ENCODE data around the gene SCRT2. TPM values are rescaled to one million over a fixed set of nuclear protein-coding genes. Genes with fewer than 3 reads are reported as not detected.

The SCRT2 gene
- total and polyA plus RNA-seq, 5 donors from 2014 or later: not detected

DNA sequence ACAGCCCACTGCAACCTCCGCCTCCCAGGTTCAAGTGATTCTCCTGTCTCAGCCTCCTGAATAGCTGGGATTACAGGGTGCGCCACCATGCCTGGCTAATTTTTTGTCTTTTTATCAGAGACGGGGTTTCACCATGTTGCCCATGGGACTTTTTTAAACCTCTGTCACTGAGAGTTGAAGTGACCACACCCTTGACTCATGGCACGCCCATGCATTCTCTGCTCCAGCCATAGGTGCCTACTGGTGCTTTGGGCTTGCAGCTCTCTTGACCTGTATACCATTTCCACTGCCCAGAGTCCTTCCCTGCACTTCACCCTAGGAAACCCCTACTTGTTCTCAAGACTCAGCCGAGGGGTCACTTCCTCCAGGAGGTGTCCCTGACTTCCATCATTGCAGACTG is 2.4 kb upstream of the SCRT2 start:
- no peak for DNase-seq
- H3K9me3 Mint-ChIP-seq: peaks cover 0 to 7% (median 0%) of the 10 kb centered on the region in 7 donors
- Histone ChIP-seq H3K27me3 (ENCODE audit: control insufficient read depth, insufficient read depth, low read length) (peaks cover 12% of the 10 kb centered on the region), H3K9me3 (ENCODE audit: control insufficient read depth in 2 of 2, low read length in 2 of 2) (no peaks in the 10 kb centered on the region), H3K4me1 (ENCODE audit: control insufficient read depth, insufficient read depth, low read length, poor library complexity, severe bottlenecking) (peaks cover 7% of the 10 kb centered on the region), H3K27ac (ENCODE audit: insufficient read depth, low read length, poor library complexity, severe bottlenecking) (no peak overlapping the region), H3K4me3 (ENCODE audit: low read depth, low read length) (no peak overlapping the region), H3K36me3 (ENCODE audit: control insufficient read depth, insufficient read depth, low read length) (no peaks in the 10 kb centered on the region)
- peaks cover 59% of the 10 kb centered on the region for H3K27me3 Mint-ChIP-seq
- peaks cover 4% of the 10 kb centered on the region for H3K36me3 Mint-ChIP-seq
- no peak overlapping the region for H3K4me3 Mint-ChIP-seq
- H3K4me1 Mint-ChIP-seq: peaks cover 0 to 9% (median 1%) of the 10 kb centered on the region in 4 donors
- ATAC-seq (ENCODE audit: low read depth in 2 of 2): no peak
- no peak overlapping the region for H3K27ac Mint-ChIP-seq

DNA sequence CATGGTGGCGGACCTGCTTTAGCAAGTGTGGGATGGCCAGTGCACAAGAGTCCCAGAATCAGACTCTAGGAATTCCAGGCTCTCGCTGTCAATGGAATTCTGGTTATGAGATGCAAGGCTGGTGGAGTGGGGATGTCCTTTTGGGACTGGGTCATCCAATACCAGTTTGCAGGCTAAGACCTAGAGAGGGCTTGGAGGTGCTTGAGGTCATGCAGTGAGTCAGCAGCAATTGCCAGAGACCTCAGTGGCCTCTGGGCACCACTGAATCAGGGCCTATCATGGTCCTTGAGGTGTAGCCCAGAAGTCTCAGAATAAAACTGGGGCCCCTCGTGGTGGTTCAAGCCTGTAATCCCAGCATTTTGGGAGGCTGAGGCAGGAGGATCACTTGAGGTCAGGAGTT is 1.4 kb upstream of the SCRT2 start:
- H3K36me3 ChIP-seq (ENCODE audit: control insufficient read depth, insufficient read depth, low read length): no peaks in the 10 kb centered on the region
- ATAC-seq (ENCODE audit: low read depth in 2 of 2) (no peak), DNase-seq (no peak)
- H3K27ac ChIP-seq (ENCODE audit: insufficient read depth, low read length, poor library complexity, severe bottlenecking): no peak overlapping the region
- peaks cover 66% of the 10 kb centered on the region for H3K27me3 Mint-ChIP-seq
- no peak overlapping the region for H3K27ac Mint-ChIP-seq
- H3K9me3 Mint-ChIP-seq: peaks cover 0 to 5% (median 0%) of the 10 kb centered on the region in 7 donors
- no peak overlapping the region for H3K4me3 ChIP-seq (ENCODE audit: low read depth, low read length)
- peaks cover 7% of the 10 kb centered on the region for H3K4me1 ChIP-seq (ENCODE audit: control insufficient read depth, insufficient read depth, low read length, poor library complexity, severe bottlenecking)
- H3K27me3 ChIP-seq (ENCODE audit: control insufficient read depth, insufficient read depth, low read length): peaks cover 12% of the 10 kb centered on the region
- H3K36me3 Mint-ChIP-seq: peaks cover 4% of the 10 kb centered on the region
- no peaks in the 10 kb centered on the region for H3K9me3 ChIP-seq (ENCODE audit: control insufficient read depth in 2 of 2, low read length in 2 of 2)
- no peak overlapping the region for H3K4me3 Mint-ChIP-seq
- H3K4me1 Mint-ChIP-seq: peaks cover 0 to 13% (median 1%) of the 10 kb centered on the region in 4 donors

- H3K4me3 Mint-ChIP-seq: peak overlapping the region in 1 of 4 donors; percentile 60
- H3K27ac Mint-ChIP-seq: no peak overlapping the region
- H3K27ac ChIP-seq (ENCODE audit: insufficient read depth, low read length, poor library complexity, severe bottlenecking): no peak overlapping the region
- H3K4me3 ChIP-seq (ENCODE audit: low read depth, low read length): no peak overlapping the region
- peaks cover 71% of the 10 kb centered on the region for H3K27me3 Mint-ChIP-seq
- H3K27me3 ChIP-seq (ENCODE audit: control insufficient read depth, insufficient read depth, low read length): peaks cover 14% of the 10 kb centered on the region
- no peaks in the 10 kb centered on the region for H3K9me3 ChIP-seq (ENCODE audit: control insufficient read depth in 2 of 2, low read length in 2 of 2)
- H3K36me3 ChIP-seq (ENCODE audit: control insufficient read depth, insufficient read depth, low read length): no peaks in the 10 kb centered on the region
- peaks cover 4% of the 10 kb centered on the region for H3K36me3 Mint-ChIP-seq
- peaks cover 0 to 17% (median 1%) of the 10 kb centered on the region in 4 donors for H3K4me1 Mint-ChIP-seq
- H3K9me3 Mint-ChIP-seq: peaks cover 0 to 5% (median 0%) of the 10 kb centered on the region in 7 donors
- no peak for ATAC-seq (ENCODE audit: low read depth in 2 of 2)
- H3K4me1 ChIP-seq (ENCODE audit: control insufficient read depth, insufficient read depth, low read length, poor library complexity, severe bottlenecking): peaks cover 7% of the 10 kb centered on the region
- no peak for DNase-seq
Measured at GRCh38 chr20:676315-676937, 824 bp upstream of the SCRT2 start.

GRCh38 chr20:675033-675452 is 559 bp downstream of the SCRT2 start:
- H3K4me3 ChIP-seq (ENCODE audit: low read depth, low read length): no peak overlapping the region
- no peaks in the 10 kb centered on the region for H3K9me3 ChIP-seq (ENCODE audit: control insufficient read depth in 2 of 2, low read length in 2 of 2)
- no peaks in the 10 kb centered on the region for H3K36me3 ChIP-seq (ENCODE audit: control insufficient read depth, insufficient read depth, low read length)
- no peak overlapping the region for H3K27ac Mint-ChIP-seq
- H3K36me3 Mint-ChIP-seq: peaks cover 4% of the 10 kb centered on the region
- DNase-seq (no peak), ATAC-seq (ENCODE audit: low read depth in 2 of 2) (no peak)
- peaks cover 69% of the 10 kb centered on the region for H3K27me3 Mint-ChIP-seq
- H3K4me3 Mint-ChIP-seq: no peak overlapping the region
- H3K27ac ChIP-seq (ENCODE audit: insufficient read depth, low read length, poor library complexity, severe bottlenecking): no peak overlapping the region
- H3K4me1 Mint-ChIP-seq: peaks cover 0 to 18% (median 1%) of the 10 kb centered on the region in 4 donors
- peaks cover 14% of the 10 kb centered on the region for H3K27me3 ChIP-seq (ENCODE audit: control insufficient read depth, insufficient read depth, low read length)
- peaks cover 0 to 5% (median 0%) of the 10 kb centered on the region in 7 donors for H3K9me3 Mint-ChIP-seq
- H3K4me1 ChIP-seq (ENCODE audit: control insufficient read depth, insufficient read depth, low read length, poor library complexity, severe bottlenecking): peaks cover 7% of the 10 kb centered on the region

- peaks cover 0 to 18% (median 1%) of the 10 kb centered on the region in 4 donors for H3K4me1 Mint-ChIP-seq
- no peak overlapping the region for H3K27ac Mint-ChIP-seq
- no peak overlapping the region for H3K27ac ChIP-seq (ENCODE audit: insufficient read depth, low read length, poor library complexity, severe bottlenecking)
- no peak overlapping the region for H3K4me3 Mint-ChIP-seq
- ATAC-seq (ENCODE audit: low read depth in 2 of 2): no peak
- no peaks in the 10 kb centered on the region for H3K36me3 ChIP-seq (ENCODE audit: control insufficient read depth, insufficient read depth, low read length)
- peaks cover 70% of the 10 kb centered on the region for H3K27me3 Mint-ChIP-seq
- H3K27me3 ChIP-seq (ENCODE audit: control insufficient read depth, insufficient read depth, low read length): peaks cover 12% of the 10 kb centered on the region
- peaks cover 0 to 5% (median 0%) of the 10 kb centered on the region in 7 donors for H3K9me3 Mint-ChIP-seq
- DNase-seq: no peak
- peaks cover 4% of the 10 kb centered on the region for H3K36me3 Mint-ChIP-seq
- peaks cover 7% of the 10 kb centered on the region for H3K4me1 ChIP-seq (ENCODE audit: control insufficient read depth, insufficient read depth, low read length, poor library complexity, severe bottlenecking)
- no peaks in the 10 kb centered on the region for H3K9me3 ChIP-seq (ENCODE audit: control insufficient read depth in 2 of 2, low read length in 2 of 2)
- no peak overlapping the region for H3K4me3 ChIP-seq (ENCODE audit: low read depth, low read length)
Measured at GRCh38 chr20:673603-674001, 2.0 kb downstream of the SCRT2 start.

GRCh38 chr20:672963-673602 is 2.5 kb downstream of the SCRT2 start:
- no peak overlapping the region for H3K4me3 Mint-ChIP-seq
- peaks cover 12% of the 10 kb centered on the region for H3K27me3 ChIP-seq (ENCODE audit: control insufficient read depth, insufficient read depth, low read length)
- ATAC-seq (ENCODE audit: low read depth in 2 of 2): no peak
- no peak overlapping the region for H3K4me3 ChIP-seq (ENCODE audit: low read depth, low read length)
- H3K36me3 ChIP-seq (ENCODE audit: control insufficient read depth, insufficient read depth, low read length): no peaks in the 10 kb centered on the region
- peaks cover 0 to 5% (median 0%) of the 10 kb centered on the region in 7 donors for H3K9me3 Mint-ChIP-seq
- H3K36me3 Mint-ChIP-seq: peaks cover 4% of the 10 kb centered on the region
- H3K9me3 ChIP-seq (ENCODE audit: control insufficient read depth in 2 of 2, low read length in 2 of 2): no peaks in the 10 kb centered on the region
- no peak overlapping the region for H3K27ac ChIP-seq (ENCODE audit: insufficient read depth, low read length, poor library complexity, severe bottlenecking)
- peaks cover 7% of the 10 kb centered on the region for H3K4me1 ChIP-seq (ENCODE audit: control insufficient read depth, insufficient read depth, low read length, poor library complexity, severe bottlenecking)
- no peak for DNase-seq
- H3K4me1 Mint-ChIP-seq: peaks cover 0 to 17% (median 1%) of the 10 kb centered on the region in 4 donors
- peaks cover 67% of the 10 kb centered on the region for H3K27me3 Mint-ChIP-seq
- no peak overlapping the region for H3K27ac Mint-ChIP-seq

DNA sequence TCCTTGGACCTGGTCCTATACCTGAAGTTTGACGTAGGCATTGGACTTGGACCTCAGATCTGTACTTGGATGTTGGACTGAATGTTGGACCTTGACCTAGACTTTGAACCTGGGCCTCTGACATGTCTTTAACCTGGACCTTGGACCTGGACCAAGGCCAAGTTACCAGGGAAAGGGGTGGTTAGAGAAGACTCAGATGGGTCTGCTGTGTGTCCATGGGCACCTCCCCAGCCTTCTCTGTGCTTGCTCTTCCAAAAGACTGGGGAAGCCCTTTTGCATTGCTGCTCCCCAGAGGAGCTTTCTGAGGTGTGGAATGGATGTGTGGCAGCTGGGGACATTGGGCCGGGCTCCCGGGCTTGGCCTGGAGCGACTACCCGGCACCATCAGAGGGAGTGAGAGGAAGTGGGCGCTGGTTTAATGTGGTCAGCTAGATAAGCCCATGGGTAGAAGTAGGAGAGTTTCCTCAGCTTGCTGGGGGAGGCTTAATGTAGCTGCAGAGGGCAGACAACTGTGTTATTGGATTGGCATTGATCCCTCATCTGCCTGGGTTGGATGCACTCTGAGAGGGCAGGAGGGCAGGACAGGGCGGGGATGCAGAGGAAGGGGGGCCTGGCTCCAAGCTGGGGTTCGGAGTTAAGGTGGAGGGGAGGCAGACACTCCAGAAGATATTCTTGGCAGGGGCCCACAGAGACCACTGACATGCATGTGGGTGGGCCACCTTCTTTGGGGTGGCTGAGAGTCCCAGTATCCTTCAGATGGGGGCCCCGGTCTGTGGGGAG is 4.2 kb downstream of the SCRT2 start:
- DNase-seq: no peak
- H3K27me3 Mint-ChIP-seq: peaks cover 57% of the 10 kb centered on the region
- Histone ChIP-seq H3K4me3 (ENCODE audit: low read depth, low read length) (no peak overlapping the region), H3K9me3 (ENCODE audit: control insufficient read depth in 2 of 2, low read length in 2 of 2) (no peaks in the 10 kb centered on the region), H3K27me3 (ENCODE audit: control insufficient read depth, insufficient read depth, low read length) (peaks cover 10% of the 10 kb centered on the region), H3K36me3 (ENCODE audit: control insufficient read depth, insufficient read depth, low read length) (no peaks in the 10 kb centered on the region), H3K4me1 (ENCODE audit: control insufficient read depth, insufficient read depth, low read length, poor library complexity, severe bottlenecking) (peaks cover 7% of the 10 kb centered on the region), H3K27ac (ENCODE audit: insufficient read depth, low read length, poor library complexity, severe bottlenecking) (no peak overlapping the region)
- H3K27ac Mint-ChIP-seq: no peak overlapping the region
- H3K9me3 Mint-ChIP-seq: peaks cover 0 to 5% (median 0%) of the 10 kb centered on the region in 7 donors
- H3K4me3 Mint-ChIP-seq: no peak overlapping the region
- H3K36me3 Mint-ChIP-seq: peaks cover 4% of the 10 kb centered on the region
- no peak for ATAC-seq (ENCODE audit: low read depth in 2 of 2)
- peaks cover 0 to 16% (median 1%) of the 10 kb centered on the region in 4 donors for H3K4me1 Mint-ChIP-seq

Measured in CD4-positive, CD25-positive, alpha-beta regulatory T cell (primary cell).